ENCODE measurements around the gene AFF3. TPM values are rescaled to one million over a fixed set of nuclear protein-coding genes. Genes with fewer than 3 reads are reported as not detected.
"Not testable (repeated sequence)": the region's sequence is repeated elsewhere in the genome, so short reads cannot be mapped to it uniquely, and the experiment has no call there.

The AFF3 gene
- total RNA-seq, 5 donors from 2014 or later (not counting 1 experiment from before 2014, with no cell fraction given), result 9.9 to 23.5 (median 11.5) TPM

- CTCF ChIA-PET, result no interaction called here
- Histone ChIP-seq H3K4me3 (ENCODE audit: control insufficient read depth in 1 of 2, extremely low read depth in 1 of 2, low read length in 1 of 2) (no peak overlapping the region), H3K9me3 (no peaks in the 10 kb centered on the region), H3K27ac (ENCODE audit: low read length) (no peak overlapping the region), H3K36me3 (ENCODE audit: control insufficient read depth in 2 of 2, extremely low read depth in 1 of 2, insufficient read depth in 1 of 2, low read length in 1 of 2) (peaks cover 0 to 3% of the 10 kb centered on the region in 2 donors), H3K27me3 (replicated peaks in 1 of 2; ENCODE audit: control insufficient read depth in 2 of 2, extremely low read depth in 1 of 2, insufficient read depth in 2 of 2, low read length in 1 of 2) (peaks cover 0 to 5% of the 10 kb centered on the region in 2 experiments), H3K4me1 (ENCODE audit: control insufficient read depth in 1 of 2, extremely low read depth in 1 of 2, insufficient read depth in 2 of 2, low read length in 2 of 2) (no peaks in the 10 kb centered on the region)
- Mint-ChIP-seq H3K4me1 (no peaks in the 10 kb centered on the region), H3K4me3 (no peak overlapping the region), H3K27ac (no peak overlapping the region), H3K36me3 (peaks cover 6% of the 10 kb centered on the region), H3K9me3 (peaks cover 0 to 1% (median 0%) of the 10 kb centered on the region in 3 donors), H3K27me3 (peaks cover 0 to 4% of the 10 kb centered on the region in 2 donors)
- no peak for ATAC-seq (replicated peaks in 1 of 4)
- 83% methylated on average over 2 of the region's 3 CpGs for WGBS (ENCODE audit: insufficient coverage)
- DNase-seq, result no peak
- POLR2A ChIA-PET, result no interaction called here
Observed at GRCh38 chr2:99747842-99748241, 394.5 kb downstream of the AFF3 start.

GRCh38 chr2:99743146-99743545 is 399.2 kb downstream of the AFF3 start:
- no peaks in the 10 kb centered on the region for H3K36me3 ChIP-seq (ENCODE audit: control insufficient read depth in 2 of 2, extremely low read depth in 1 of 2, insufficient read depth in 1 of 2, low read length in 1 of 2)
- H3K27me3 ChIP-seq (replicated peaks in 1 of 2; ENCODE audit: control insufficient read depth in 2 of 2, extremely low read depth in 1 of 2, insufficient read depth in 2 of 2, low read length in 1 of 2), result peaks cover 0 to 4% of the 10 kb centered on the region in 2 experiments
- H3K27ac ChIP-seq (ENCODE audit: low read length), result no peak overlapping the region
- H3K4me1 ChIP-seq (ENCODE audit: control insufficient read depth in 1 of 2, extremely low read depth in 1 of 2, insufficient read depth in 2 of 2, low read length in 2 of 2), result no peaks in the 10 kb centered on the region
- CTCF ChIA-PET, result no interaction called here
- Mint-ChIP-seq H3K9me3 (peaks cover 0 to 3% (median 0%) of the 10 kb centered on the region in 3 donors), H3K4me1 (no peaks in the 10 kb centered on the region), H3K4me3 (no peak overlapping the region), H3K27ac (no peak overlapping the region), H3K36me3 (peaks cover 12% of the 10 kb centered on the region), H3K27me3 (peaks cover 0 to 8% of the 10 kb centered on the region in 2 donors)
- POLR2A ChIA-PET, result interaction anchor here in 1 of 2 donors (0.6 kb wide), 1 partner anchor 8 kb away, joined by 3 read pairs; no protein-coding TSS in a partner anchor
- WGBS (ENCODE audit: insufficient coverage), result 93% methylated on average over 2 of the region's 7 CpGs
- no peak overlapping the region for H3K4me3 ChIP-seq (ENCODE audit: control insufficient read depth in 1 of 2, extremely low read depth in 1 of 2, low read length in 1 of 2)
- no peaks in the 10 kb centered on the region for H3K9me3 ChIP-seq
- DNase-seq (no peak), ATAC-seq (replicated peaks in 1 of 4) (no peak)

GRCh38 chr2:99737537-99737936 is 404.9 kb downstream of the AFF3 start:
- Mint-ChIP-seq H3K4me3 (no peak overlapping the region), H3K27ac (no peak overlapping the region)

GRCh38 chr2:99735753-99736152 is 406.6 kb downstream of the AFF3 start:
- ChIA-PET CTCF (no interaction called here), POLR2A (interaction anchor here in 1 of 2 donors (0.6 to 0.7 kb wide), 2 partner anchors 27 to 564 kb away, joined by 3 to 4 read pairs; no protein-coding TSS in a partner anchor)
- H3K4me1 ChIP-seq (ENCODE audit: control insufficient read depth in 1 of 2, extremely low read depth in 1 of 2, insufficient read depth in 2 of 2, low read length in 2 of 2), result no peaks in the 10 kb centered on the region
- no peak overlapping the region for H3K27ac Mint-ChIP-seq
- no peaks in the 10 kb centered on the region for H3K4me1 Mint-ChIP-seq
- ATAC-seq (replicated peaks in 1 of 4) (no peak), DNase-seq (no peak)
- H3K27me3 ChIP-seq (replicated peaks in 1 of 2; ENCODE audit: control insufficient read depth in 2 of 2, extremely low read depth in 1 of 2, insufficient read depth in 2 of 2, low read length in 1 of 2), result no peaks in the 10 kb centered on the region
- H3K4me3 Mint-ChIP-seq, result no peak overlapping the region
- no peak overlapping the region for H3K27ac ChIP-seq (ENCODE audit: low read length)
- H3K4me3 ChIP-seq (ENCODE audit: control insufficient read depth in 1 of 2, extremely low read depth in 1 of 2, low read length in 1 of 2), result no peak overlapping the region
- H3K9me3 Mint-ChIP-seq, result no peaks in the 10 kb centered on the region
- H3K27me3 Mint-ChIP-seq, result peaks cover 0 to 3% of the 10 kb centered on the region in 2 donors
- no peaks in the 10 kb centered on the region for H3K36me3 Mint-ChIP-seq
- H3K36me3 ChIP-seq (ENCODE audit: control insufficient read depth in 2 of 2, extremely low read depth in 1 of 2, insufficient read depth in 1 of 2, low read length in 1 of 2), result no peaks in the 10 kb centered on the region
- no peaks in the 10 kb centered on the region for H3K9me3 ChIP-seq
- WGBS (ENCODE audit: insufficient coverage), result no CpG with 5 or more reads among the region's 1 CpG

More at GRCh38 chr2:99737537-99737936, 404.9 kb downstream of the AFF3 start:
- Histone ChIP-seq H3K4me1 (ENCODE audit: control insufficient read depth in 1 of 2, extremely low read depth in 1 of 2, insufficient read depth in 2 of 2, low read length in 2 of 2) (no peaks in the 10 kb centered on the region), H3K27me3 (replicated peaks in 1 of 2; ENCODE audit: control insufficient read depth in 2 of 2, extremely low read depth in 1 of 2, insufficient read depth in 2 of 2, low read length in 1 of 2) (no peaks in the 10 kb centered on the region), H3K4me3 (ENCODE audit: control insufficient read depth in 1 of 2, extremely low read depth in 1 of 2, low read length in 1 of 2) (no peak overlapping the region), H3K27ac (ENCODE audit: low read length) (no peak overlapping the region), H3K36me3 (ENCODE audit: control insufficient read depth in 2 of 2, extremely low read depth in 1 of 2, insufficient read depth in 1 of 2, low read length in 1 of 2) (no peaks in the 10 kb centered on the region), H3K9me3 (no peaks in the 10 kb centered on the region)
- ATAC-seq (replicated peaks in 1 of 4) (no peak), DNase-seq (no peak)
- H3K4me1 Mint-ChIP-seq, result no peaks in the 10 kb centered on the region
- ChIA-PET CTCF (no interaction called here), POLR2A (interaction anchor here in 1 of 2 donors (0.7 kb wide), 1 partner anchor 478 kb away, joined by 3 read pairs; no protein-coding TSS in a partner anchor)
- peaks cover 0 to 3% of the 10 kb centered on the region in 2 donors for H3K27me3 Mint-ChIP-seq
- WGBS (ENCODE audit: insufficient coverage), result 100% methylated on average over 1 of the region's 1 CpG
- peaks cover 4% of the 10 kb centered on the region for H3K36me3 Mint-ChIP-seq
- no peaks in the 10 kb centered on the region for H3K9me3 Mint-ChIP-seq

- H3K36me3 ChIP-seq (ENCODE audit: control insufficient read depth in 2 of 2, extremely low read depth in 1 of 2, insufficient read depth in 1 of 2, low read length in 1 of 2); H3K4me3 Mint-ChIP-seq; H3K27ac Mint-ChIP-seq; H3K4me1 Mint-ChIP-seq; CTCF ChIA-PET; DNase-seq; H3K36me3 Mint-ChIP-seq; H3K9me3 Mint-ChIP-seq; H3K27me3 ChIP-seq (replicated peaks in 1 of 2; ENCODE audit: control insufficient read depth in 2 of 2, extremely low read depth in 1 of 2, insufficient read depth in 2 of 2, low read length in 1 of 2); H3K4me1 ChIP-seq (ENCODE audit: control insufficient read depth in 1 of 2, extremely low read depth in 1 of 2, insufficient read depth in 2 of 2, low read length in 2 of 2); H3K27ac ChIP-seq (ENCODE audit: low read length); H3K27me3 Mint-ChIP-seq; ATAC-seq (replicated peaks in 1 of 4); H3K4me3 ChIP-seq (ENCODE audit: control insufficient read depth in 1 of 2, extremely low read depth in 1 of 2, low read length in 1 of 2); H3K9me3 ChIP-seq: not testable (repeated sequence)
- POLR2A ChIA-PET, result interaction anchor here in 1 of 2 donors (0.7 kb wide), 1 partner anchor 27 kb away, joined by 3 read pairs; no protein-coding TSS in a partner anchor
- whole genome bisulfite sequencing (ENCODE audit: insufficient coverage), result 80% methylated on average over 1 of the region's 8 CpGs
Observed at GRCh38 chr2:99735314-99735713, 407.1 kb downstream of the AFF3 start.

GRCh38 chr2:99734236-99734635 is 408.2 kb downstream of the AFF3 start:
- no peak overlapping the region for H3K4me3 ChIP-seq (ENCODE audit: control insufficient read depth in 1 of 2, extremely low read depth in 1 of 2, low read length in 1 of 2)
- Mint-ChIP-seq H3K27me3 (peaks cover 0 to 3% of the 10 kb centered on the region in 2 donors), H3K36me3 (no peaks in the 10 kb centered on the region), H3K9me3 (no peaks in the 10 kb centered on the region), H3K27ac (no peak overlapping the region), H3K4me1 (no peaks in the 10 kb centered on the region), H3K4me3 (no peak overlapping the region)
- no peaks in the 10 kb centered on the region for H3K36me3 ChIP-seq (ENCODE audit: control insufficient read depth in 2 of 2, extremely low read depth in 1 of 2, insufficient read depth in 1 of 2, low read length in 1 of 2)
- H3K9me3 ChIP-seq, result no peaks in the 10 kb centered on the region
- POLR2A ChIA-PET, result no interaction called here
- ATAC-seq (replicated peaks in 1 of 4), result no peak
- CTCF ChIA-PET, result no interaction called here
- H3K4me1 ChIP-seq (ENCODE audit: control insufficient read depth in 1 of 2, extremely low read depth in 1 of 2, insufficient read depth in 2 of 2, low read length in 2 of 2), result no peaks in the 10 kb centered on the region
- no peak overlapping the region for H3K27ac ChIP-seq (ENCODE audit: low read length)
- H3K27me3 ChIP-seq (replicated peaks in 1 of 2; ENCODE audit: control insufficient read depth in 2 of 2, extremely low read depth in 1 of 2, insufficient read depth in 2 of 2, low read length in 1 of 2), result no peaks in the 10 kb centered on the region
- DNase-seq, result no peak
- no CpG with 5 or more reads among the region's 2 CpGs for WGBS (ENCODE audit: insufficient coverage)

Measured in T-cell (primary cell).